NB4 (cell line): ENCODE measurements around the gene ITGB3.

Experiments used
- CTCF ChIP-seq: IDR thresholded peaks from one replicate; pipeline ENCODE4 v1.5.1; 2012; ENCODE audit warnings: low read depth, low read length
- MAX ChIP-seq: IDR thresholded peaks from 2 replicates; pipeline ENCODE4 v1.6.1; 2011; ENCODE audit warnings: low read depth, low read length
- MYC ChIP-seq: IDR thresholded peaks from 2 replicates; pipeline ENCODE4 v1.6.1; 2011; ENCODE audit warnings: low read depth, low read length
- POLR2A ChIP-seq: IDR thresholded peaks from 2 replicates; pipeline ENCODE4 v1.6.1; 2011; ENCODE audit warnings: mild to moderate bottlenecking; ENCODE audit not compliant: insufficient read length; ENCODE audit errors: extremely low read depth

DNA sequence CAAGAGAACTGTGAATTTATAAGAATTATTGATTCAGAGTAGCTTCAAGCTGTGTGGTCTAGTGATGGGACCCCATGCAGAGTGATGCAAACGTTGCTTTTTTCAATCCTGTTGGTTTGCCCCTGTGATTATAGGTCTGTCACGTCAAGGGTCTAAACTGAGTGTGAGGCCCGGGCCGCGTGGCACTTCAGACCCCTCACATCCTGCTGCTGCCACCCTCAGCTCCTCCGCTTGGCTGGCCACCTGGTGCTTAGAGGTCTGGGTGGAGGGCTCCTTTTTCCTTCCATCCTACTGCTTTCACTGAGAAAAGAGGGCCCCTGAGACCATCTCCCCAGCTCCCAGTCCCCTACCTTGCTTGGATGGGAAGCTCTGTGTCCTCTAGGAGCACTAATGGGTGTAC, 32.5 kb upstream of the ITGB3 start:
- no peak for TF ChIP-seq CTCF
- no peak for TF ChIP-seq POLR2A
- TF ChIP-seq MAX: no peak
- TF ChIP-seq MYC: no peak
